Activated CD4-positive, alpha-beta T cell treated with anti-CD3 and anti-CD28 coated beads, Interleukin-2, amount 50 U/mL, for 1 hour (primary cell): ENCODE data around the gene SLC44A5.
"Not testable (repeated sequence)": the region's sequence is repeated elsewhere in the genome, so short reads cannot be mapped to it uniquely, and the experiment has no call there.

ENCODE experiments used
- DNase-seq: peaks from one replicate; pipeline ENCODE4 v3.0.0-alpha.2; 2020

SLC44A5 gene

DNA sequence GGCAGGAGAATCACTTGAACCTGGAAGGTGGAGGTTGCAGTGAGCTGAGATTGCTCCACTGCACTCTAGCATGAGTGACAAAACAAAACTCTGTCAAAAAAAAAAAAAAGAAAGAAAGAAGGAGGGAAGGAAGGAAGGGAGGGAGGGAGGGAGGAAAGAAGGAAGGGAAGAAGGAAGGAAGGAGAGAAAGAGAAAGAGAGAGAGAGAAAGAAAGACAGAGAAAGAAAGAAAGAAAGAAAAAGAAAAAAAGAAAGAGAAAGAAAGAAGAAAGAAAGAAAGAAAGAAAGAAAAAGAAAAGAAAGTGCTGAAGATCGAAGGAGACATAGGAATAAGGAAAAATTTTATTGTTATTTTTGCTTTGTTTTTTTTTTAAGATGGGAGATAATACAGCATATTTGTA lies 166.7 kb downstream of the SLC44A5 start:
- no peak for DNase-seq

DNA sequence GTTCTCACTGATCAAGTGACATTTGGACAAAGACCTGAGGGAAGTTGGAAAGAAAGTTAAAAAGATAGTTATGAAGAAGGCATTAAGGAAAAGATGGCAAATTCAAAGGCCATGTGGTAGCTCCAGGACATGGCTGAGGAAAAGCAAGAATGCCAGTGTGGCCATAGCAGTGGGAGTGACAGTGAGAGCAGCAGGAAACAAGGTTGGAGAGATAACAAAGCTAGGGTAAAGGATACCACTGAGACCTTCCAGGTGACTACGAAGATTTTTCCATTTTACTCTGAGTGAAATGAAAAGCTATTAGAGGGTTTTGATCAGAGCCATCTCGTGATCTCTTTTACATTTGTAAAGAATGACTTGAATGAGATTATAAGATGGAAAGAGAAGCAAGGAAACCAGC lies 170.6 kb downstream of the SLC44A5 start:
- DNase-seq, result no peak

DNA sequence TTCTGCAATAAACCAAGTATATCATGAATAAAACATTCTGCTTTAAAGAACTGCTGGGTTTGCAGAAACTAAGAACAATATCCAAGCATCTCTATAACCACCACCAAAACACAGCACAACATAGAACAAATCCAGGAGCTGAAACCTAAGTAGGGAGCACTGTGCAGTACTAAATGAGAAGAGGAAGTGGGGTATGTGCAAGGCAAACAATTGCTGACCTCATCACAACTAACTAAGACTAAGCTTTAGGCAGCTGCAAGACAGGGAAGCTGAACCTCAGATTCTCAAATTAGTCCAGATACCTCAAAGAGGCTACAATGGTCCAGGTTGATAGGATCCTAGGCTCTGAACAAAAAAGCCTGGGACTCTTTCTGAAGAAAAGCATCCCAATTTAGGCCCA lies 172.6 kb downstream of the SLC44A5 start:
- no peak for DNase-seq

DNA sequence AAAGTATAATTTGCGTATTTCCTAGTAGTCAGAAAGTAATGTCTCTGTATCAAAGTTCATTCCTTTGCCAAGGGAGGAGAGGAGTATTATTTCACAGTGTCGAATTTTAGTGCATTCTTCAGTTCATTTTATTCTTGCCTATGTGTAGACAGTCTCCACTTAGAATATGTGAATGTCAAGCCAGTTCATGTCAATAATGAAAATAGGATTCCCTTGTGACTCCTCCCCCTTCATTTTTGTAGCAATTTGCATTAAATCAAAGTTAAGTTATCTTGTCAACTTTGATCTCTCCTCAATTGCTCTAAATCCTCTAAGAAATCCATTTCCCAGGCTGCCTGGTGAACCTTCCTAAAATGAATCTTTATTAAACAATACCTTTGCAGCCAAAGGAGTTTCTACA lies 179.1 kb downstream of the SLC44A5 start:
- no peak for DNase-seq

DNA sequence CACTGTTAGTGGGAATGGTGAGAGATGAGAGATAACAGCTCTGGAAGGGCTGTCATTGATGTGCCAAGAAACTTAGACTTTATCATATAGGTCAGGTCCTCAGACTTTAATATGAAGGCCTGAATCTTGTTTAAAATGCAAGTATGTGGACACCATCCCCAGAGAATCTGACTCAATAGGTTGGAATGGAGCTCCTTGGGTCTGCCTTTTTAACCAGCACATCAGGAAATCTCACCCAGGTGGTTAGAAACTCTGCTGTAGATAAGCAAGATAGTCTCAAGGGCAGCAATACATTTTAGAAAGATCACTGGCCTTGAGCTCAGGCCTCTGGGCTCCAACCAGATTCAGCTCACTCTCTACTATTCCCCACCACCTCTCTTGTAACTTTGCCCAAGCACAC lies 180.4 kb downstream of the SLC44A5 start:
- DNase-seq, result no peak

DNA sequence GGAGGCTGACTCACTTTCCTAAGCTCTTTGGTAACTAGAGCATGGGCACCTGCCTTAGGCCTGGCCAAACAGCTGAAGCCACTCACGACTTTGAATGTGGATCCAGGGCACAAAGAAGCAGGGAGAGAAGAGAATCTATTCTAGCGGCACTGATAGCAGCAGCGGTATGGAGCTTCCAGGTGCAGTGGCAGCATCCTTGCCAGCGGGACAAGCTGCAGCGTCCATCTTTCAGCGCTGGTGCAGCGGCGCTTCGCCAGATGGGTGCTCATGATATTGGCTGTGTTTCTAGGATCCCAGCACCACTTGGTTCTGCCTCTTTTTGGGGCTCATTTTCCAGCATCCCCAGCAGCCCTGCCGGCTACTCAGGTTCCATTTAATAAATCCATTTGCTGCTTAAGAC lies 184.2 kb downstream of the SLC44A5 start:
- DNase-seq, result no peak

DNA sequence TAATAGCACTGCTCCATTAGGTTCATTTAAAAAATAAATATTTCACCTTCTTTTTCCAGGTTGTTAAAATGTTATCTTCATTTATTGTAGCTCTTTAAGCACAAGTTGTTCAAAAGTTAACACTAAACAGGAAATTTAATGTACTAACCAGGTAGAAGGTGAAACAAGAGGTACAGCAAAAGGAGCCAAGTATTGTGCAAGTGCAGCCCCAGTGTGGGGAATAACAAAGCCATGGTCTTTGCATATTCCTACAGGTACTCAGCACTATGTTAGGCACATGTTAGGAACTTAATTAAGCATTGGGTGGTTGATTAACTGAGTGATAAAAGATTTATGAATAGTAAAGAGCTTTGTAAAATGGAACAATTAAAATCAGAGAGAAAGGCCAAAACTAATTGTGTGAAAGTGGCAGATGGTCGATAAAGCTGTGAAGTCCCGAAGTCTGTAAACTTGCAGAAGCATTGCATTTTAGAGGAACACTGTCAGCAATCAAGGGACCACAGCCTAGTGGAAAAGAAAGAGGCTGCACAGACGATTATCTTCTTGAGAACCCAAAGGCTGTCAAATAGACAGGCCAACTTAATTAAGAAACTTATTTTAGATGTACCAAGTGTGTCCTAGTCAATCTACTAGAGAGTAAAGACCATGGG lies 185.8 kb downstream of the SLC44A5 start:
- no peak for DNase-seq

DNA sequence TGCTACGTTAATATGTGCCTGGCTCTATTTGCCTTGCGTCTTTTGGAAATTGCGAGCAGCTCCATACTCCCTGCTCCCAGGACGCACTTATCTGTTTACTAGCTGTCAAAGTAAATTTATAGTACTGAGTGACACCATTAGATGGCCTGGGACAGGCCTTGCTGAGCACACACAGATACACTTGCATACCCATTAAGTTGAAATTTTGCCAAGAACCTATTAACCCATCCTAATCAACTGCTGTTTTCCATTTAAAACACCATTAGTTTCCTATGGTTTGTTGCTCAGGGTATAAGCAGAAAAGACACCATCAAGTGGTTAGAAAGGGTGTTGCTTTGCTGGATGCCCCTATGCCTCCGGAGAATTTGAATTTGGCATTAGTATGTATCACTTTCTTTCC lies 187.3 kb downstream of the SLC44A5 start:
- DNase-seq, result no peak

DNA sequence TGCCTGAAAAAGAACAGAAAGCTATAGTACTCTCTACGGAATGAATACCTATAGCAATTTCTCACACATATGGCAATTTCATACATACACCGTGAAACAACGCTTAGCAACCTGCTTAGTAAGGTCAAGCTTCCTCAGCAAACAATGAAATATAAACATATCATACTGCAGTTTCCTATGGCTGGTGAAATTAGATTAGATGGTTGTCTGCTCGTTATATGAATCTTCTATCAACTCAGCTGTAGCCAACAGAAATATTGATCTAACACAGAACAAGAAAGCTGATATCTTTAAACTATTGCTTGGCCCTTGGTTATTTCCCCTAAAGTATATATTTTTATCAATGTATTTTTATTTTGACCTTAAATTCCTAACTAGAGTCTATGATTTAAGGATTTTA lies 187.8 kb downstream of the SLC44A5 start:
- no peak for DNase-seq

DNA sequence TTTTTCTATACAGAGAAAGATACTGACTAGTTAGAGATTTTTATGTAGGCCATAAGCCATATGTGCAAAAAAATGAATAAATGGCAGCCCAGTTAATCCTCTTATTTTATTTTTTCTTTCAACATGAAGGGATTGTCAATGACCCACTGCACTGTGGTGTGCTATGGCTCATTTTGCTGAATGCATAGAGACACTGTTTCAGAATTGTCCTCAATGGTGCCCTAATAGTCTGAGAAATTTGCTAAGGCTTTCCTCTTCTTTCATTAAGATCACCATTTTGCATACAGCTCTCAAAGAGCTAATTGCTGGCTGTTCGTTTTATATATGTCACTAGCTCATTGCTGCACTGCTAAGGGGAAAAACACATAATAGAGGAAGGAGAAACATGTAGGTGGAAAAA lies 189.5 kb downstream of the SLC44A5 start:
- DNase-seq, result no peak

DNA sequence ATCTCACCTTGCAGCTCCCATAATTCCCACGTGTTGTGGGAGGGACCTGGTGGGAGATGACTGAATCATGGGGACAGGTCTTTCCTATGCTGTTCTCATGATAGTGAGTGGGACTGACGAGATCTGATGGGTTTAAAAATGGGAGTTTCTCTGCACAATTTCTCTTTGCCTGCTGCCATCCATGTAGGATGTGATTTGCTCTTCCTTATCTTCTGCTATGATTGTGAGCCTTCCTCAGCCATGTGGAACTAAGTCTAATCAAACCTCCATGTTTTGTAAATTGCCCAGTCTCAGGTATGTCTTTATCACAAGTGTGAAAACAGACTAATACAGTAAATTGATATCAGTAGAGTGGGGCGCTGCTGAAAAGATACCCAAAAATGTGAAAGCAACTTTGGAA lies 195.7 kb downstream of the SLC44A5 start:
- no peak for DNase-seq

DNA sequence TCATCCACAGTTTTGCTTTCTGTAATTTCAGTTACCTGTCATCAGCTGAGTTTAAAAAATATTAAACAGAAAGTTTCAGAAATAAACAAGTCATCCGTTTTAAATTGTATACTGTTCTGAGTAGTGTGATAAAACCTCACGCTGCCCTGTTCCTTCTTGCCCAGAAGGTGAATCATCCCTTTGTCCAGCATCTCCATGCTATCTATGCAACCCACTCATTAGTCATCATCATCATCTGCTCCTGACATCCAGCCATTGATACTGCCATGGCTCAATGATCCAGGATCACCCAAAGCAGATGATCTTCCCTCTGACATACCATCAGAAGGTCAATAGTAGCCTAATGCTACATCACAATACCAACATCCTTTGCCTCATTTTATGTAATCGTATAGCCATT lies 198.3 kb downstream of the SLC44A5 start:
- no peak for DNase-seq

DNA sequence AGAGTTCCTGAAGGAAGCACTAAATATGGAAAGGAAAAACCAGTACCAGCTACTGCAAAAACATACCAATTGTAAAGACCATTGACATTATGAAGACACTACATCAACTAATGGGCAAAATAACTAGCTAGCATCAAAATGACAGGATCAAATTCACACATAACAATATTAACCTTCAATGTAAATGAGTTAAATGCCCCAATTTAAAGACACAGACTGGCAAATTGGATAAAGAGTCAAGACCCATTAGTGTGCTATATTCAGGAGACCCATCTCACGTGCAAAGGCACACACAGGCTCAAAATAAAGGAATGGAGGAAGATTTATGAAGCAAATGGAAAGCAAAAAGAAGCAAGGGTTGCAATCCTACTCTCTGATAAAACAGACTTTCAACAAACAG lies 206.2 kb downstream of the SLC44A5 start:
- not testable (repeated sequence) for DNase-seq

DNA sequence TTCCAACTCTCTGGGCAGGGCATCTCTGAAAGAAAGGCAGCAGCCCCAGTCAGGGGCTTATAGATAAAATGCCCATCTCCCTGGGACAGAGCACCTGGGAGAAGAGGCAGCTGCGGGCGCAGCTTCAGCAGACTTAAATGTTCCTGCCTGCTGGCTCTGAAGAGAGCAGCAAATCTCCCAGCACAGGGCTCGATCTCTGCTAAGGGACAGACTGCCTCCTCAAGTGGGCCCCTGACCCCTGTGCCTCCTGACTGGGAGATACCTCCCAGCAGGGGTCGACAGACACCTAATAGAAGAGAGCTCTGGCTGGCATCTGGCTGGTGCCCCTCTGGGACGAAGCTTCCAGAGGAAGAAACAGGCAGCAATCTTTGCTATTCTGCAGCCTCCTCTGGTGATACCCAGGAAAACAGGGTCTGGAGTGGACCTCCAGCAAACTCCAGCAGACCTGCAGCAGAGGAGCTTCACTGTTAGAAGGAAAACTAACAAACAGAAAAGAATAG lies 207.7 kb downstream of the SLC44A5 start:
- not testable (repeated sequence) for DNase-seq

DNA sequence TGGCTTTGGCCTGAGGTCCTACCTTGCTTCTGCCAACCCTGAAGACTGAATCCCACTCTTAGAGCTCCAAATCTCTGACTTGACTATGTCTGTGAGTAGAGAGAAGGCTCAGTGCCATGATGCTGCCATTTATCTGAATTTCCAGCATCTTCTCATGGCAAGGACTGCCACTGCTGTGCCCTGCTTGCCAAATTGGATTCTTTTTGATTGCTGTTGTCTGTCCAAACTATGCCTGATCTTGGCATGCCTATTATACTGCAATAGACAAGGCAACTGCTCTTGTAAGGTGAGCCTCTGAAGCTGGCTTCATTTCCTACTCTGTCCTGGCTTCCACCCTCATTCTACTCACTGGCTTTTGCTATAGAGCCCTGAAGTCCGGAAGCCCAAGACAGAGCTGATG lies 210.2 kb downstream of the SLC44A5 start:
- DNase-seq, result no peak

DNA sequence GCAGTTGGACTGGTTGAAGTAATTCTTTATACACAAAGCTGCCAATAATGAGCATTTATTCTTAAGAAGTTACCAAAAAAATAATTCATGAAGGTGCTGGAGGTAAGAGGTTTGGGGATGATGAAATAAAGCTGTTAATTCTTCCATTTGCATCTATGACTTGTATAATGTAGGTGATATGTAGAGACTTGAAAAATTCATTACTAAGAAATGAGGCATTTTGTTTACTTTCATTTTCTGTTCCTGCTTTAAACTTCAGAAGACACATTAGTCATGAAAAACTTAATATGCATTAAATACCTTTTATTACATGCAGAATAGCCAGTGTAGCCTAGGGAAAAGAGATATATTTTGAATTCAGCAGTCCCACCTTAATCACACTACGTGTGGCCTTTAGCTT lies 214.2 kb downstream of the SLC44A5 start:
- DNase-seq, result no peak

DNA sequence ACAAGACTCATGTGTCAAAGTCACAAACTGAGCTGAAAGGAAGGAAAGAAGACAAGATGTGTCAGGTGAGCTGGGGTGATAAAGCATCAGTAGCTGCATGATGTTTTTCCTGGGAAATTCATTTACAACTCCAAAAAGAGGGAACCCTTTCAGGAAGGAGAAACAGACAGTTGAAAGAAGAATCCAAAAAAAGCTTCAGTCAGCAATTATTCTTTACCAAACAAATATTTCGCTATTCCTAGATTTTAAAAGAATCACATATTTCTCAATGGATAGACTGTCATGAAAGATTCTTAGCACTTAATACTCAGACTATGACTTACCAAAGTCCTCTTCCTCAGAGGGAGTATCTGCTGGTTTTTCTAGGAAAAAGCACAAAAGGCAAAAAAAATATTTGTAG lies 214.7 kb downstream of the SLC44A5 start:
- no peak for DNase-seq

DNA sequence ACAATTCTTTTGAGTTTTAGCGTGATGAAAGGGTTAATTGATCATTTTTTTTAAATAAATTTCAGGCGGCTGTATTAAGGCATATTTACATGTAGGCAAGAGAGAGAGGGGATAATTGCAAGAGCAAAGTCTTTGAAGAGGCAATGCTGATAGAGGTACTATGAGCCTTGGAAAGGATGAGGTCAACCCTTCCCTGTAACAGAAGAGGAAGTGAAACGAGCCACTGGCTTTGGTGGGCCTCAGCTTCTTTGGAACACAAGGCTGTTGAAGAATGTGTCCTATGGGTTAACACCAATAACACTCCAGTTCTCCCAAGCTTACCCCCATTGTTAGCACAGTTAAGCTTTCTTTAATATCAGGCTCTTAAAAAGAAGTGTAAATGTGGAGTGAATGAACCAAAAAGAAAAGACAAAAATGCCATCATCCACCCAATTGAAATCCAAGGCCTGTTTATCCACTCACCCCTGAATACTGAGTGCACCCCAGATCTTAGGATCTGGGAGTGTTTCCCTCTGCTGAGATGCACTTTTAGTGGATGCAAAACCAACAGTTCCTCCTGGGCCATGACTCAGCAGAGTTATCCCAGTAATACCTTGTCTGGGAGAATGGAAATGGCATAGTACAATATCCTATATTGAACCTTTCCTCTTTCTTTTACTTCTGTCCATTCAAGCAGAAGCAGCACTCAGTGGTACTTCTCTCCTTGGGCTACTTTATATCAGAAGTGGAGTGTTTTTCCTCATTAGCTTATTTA lies 216.4 kb downstream of the SLC44A5 start:
- DNase-seq, result no peak

DNA sequence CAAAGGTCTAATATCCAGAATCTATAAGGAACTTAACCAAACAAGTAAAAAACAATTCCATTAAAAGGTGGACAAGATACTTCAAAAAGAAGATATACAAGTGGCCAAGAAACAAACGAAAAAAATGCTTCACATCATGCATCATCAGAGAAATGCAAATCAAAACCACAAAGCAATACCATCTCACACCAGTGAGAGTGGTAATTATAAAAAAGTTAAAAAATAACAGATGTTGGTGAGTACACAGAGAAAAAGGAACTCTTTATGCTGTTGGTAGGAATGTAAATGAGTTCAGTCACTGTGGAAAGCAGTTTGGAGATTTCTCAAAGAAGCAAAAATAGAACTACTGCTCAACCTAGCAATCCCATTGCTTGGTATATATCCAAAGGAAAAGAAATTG lies 218.6 kb downstream of the SLC44A5 start:
- DNase-seq, result no peak

DNA sequence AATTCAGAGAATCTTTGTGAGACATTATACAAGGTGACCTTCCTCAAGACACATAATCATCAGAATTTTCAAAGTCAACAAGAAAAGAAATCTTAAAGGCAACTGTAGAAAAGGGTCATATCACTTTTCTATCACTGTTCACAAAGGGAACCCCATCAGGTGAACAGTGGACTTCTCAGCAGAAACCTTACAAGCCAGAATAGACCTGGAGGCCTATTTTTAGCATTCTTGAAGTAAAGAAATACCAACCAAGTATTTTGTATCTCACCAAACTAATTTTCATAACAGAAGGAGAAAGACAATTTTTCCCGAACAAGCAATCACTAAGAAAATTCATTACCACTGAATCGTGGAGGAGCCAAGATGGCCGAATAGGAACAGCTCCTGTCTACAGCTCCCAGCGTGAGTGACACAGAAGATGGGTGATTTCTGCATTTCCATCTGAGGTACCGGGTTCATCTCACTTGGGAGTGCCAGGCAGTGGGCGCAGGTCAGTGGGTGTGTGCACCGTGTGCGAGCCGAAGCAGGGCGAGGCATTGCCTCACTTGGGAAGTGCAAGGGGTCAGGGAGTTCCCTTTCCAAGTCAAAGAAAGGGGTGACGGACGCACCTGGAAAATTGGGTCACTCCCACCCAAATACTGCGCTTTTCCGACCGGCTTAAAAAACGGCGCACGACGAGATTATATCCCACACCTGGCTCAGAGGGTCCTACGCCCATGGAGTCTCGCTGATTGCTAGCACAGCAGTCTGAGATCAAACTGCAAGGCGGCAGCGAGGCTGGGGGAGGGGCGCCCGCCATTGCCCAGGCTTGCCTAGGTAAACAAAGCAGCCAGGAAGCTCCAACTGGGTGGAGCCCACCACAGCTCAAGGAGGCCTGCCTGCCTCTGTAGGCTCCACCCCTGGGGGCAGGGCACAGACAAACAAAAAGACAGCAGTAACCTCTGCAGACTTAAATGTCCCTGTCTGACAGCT lies 235.2 kb downstream of the SLC44A5 start:
- not testable (repeated sequence) for DNase-seq

DNA sequence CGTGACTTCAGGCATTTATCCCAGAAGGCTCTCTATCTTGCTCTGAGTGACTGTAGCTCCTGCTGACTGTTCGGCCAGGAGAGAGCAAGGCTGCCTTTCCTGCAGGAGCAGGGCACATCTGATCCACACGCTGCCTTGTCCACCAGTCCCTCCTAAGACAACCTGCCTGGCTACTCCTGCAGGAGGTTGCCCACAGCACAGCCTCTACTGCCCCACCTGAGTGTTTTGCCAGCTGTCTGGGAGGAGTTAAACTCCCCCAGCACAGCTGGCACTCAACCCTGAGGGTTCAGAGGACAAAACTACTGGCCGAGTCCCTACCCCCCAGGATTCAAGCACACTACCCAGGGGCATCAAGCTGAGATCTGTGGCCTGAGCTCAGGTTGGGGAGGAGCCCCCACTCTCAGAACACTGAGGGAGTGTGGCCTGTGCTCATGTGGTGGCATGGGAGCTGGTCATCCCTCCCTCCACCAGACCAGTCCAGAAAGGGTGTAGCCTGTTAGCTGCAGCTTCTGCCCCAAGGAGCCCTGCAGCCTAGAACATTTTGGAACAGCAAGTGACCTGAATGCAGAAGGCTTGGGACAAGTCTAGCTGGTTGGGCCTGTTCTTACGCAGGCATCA lies 237.3 kb downstream of the SLC44A5 start:
- DNase-seq, result no peak

DNA sequence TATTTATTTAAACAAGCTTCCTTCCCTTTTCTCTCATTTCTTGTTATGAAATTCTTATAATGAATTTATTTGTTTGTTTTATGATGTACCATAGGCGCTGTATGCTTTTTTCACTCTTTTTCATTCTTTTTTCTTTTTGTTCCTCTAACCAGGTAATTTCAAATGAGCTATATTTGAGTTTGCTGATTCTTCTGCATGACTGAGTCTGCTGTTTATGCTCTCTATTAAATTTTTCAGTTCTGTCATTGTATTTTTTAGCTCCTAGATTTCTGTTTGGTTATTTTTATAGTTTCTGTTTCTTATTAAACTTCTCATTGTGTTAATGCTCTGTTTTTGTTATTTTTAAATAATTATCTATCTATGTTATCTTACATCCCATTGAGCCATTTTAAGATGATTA lies 244.3 kb downstream of the SLC44A5 start:
- no peak for DNase-seq

DNA sequence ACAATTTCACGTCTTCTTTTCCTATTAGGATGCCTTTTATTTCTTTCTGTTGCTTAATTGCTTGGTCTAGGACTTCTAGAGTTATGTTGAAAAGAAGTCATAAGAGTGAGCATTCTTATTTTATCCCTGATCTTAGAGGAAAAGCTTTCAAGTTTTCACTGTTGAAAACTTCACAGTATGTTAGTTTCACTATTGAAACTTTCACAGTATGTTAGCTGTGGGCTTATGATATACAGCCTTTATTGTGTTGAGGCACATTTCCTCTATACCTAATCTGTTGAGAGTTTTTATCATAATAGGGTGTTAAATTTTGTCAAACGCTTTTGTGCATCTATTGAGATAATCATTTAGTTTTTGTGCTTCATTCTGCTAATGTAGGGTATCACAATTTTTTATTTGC lies 249.7 kb downstream of the SLC44A5 start:
- no peak for DNase-seq
